ENCODE results near the gene RNF11. TPM values are rescaled to one million over a fixed set of nuclear protein-coding genes. Genes with fewer than 3 reads are reported as not detected.

The RNF11 gene
- total and polyA plus RNA-seq, 5 donors: 78.4 to 131 (median 121) TPM

GRCh38 chr1:51263147-51263877 is 27.2 kb downstream of the RNF11 start:
- no peak overlapping the region for H3K27ac ChIP-seq (ENCODE audit: low read length)
- no peak for DNase-seq
- H3K9me3 ChIP-seq (ENCODE audit: control insufficient read depth, low read length): no peaks in the 10 kb centered on the region
- H3K4me1 ChIP-seq (ENCODE audit: control insufficient read depth, insufficient read depth, low read length): peaks cover 9% of the 10 kb centered on the region
- 88% methylated on average over 4 of the region's 4 CpGs for WGBS
- no peak overlapping the region for H3K4me3 ChIP-seq (ENCODE audit: low read length)
- intact Hi-C loops (cut with DNase I): no loop called here
- no peaks in the 10 kb centered on the region for H3K27me3 ChIP-seq (ENCODE audit: control insufficient read depth, insufficient read depth)
- ATAC-seq: no peak

GRCh38 chr1:51264451-51264850 is 28.4 kb downstream of the RNF11 start:
- ATAC-seq: peak; percentile 57 to 79
- Histone ChIP-seq H3K4me1 (ENCODE audit: control insufficient read depth, insufficient read depth, low read length) (peaks cover 12% of the 10 kb centered on the region), H3K9me3 (ENCODE audit: control insufficient read depth, low read length) (no peaks in the 10 kb centered on the region), H3K27me3 (ENCODE audit: control insufficient read depth, insufficient read depth) (no peaks in the 10 kb centered on the region), H3K27ac (ENCODE audit: low read length) (no peak overlapping the region), H3K4me3 (ENCODE audit: low read length) (no peak overlapping the region)
- 7% methylated on average over 3 of the region's 3 CpGs for WGBS
- no peak for DNase-seq
- intact Hi-C loops (cut with DNase I): no loop called here

GRCh38 chr1:51265618-51266017 is 29.5 kb downstream of the RNF11 start:
- intact Hi-C loops (cut with DNase I): no loop called here
- H3K9me3 ChIP-seq (ENCODE audit: control insufficient read depth, low read length): no peaks in the 10 kb centered on the region
- no peak for DNase-seq
- H3K4me1 ChIP-seq (ENCODE audit: control insufficient read depth, insufficient read depth, low read length): peaks cover 12% of the 10 kb centered on the region
- H3K27me3 ChIP-seq (ENCODE audit: control insufficient read depth, insufficient read depth): no peaks in the 10 kb centered on the region
- H3K4me3 ChIP-seq (ENCODE audit: low read length): no peak overlapping the region
- no peak for ATAC-seq
- 81% methylated on average over 4 of the region's 4 CpGs for WGBS
- no peak overlapping the region for H3K27ac ChIP-seq (ENCODE audit: low read length)

DNA sequence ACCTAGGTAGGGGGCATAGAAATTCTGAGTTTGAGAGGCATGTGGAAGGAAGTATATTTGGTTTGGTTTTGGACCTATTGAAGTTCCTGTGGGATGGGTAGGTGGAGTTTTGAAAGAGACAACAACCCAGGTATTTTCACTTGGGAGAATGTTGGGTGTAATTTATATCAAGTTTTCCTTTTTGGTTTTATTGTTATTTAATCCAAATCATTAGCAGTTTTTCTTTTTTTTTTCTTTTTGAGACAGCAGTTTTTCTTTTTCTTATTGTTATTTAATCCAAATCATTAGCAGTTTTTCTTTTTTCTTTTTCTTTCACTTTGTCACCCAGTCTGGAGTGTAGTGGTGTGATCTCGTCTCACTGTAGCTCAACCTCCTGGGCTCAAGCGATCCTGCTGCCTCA is 30.1 kb downstream of the RNF11 start:
- intact Hi-C loops (cut with DNase I): no loop called here
- peaks cover 12% of the 10 kb centered on the region for H3K4me1 ChIP-seq (ENCODE audit: control insufficient read depth, insufficient read depth, low read length)

GRCh38 chr1:51266791-51267190 is 30.7 kb downstream of the RNF11 start:
- Histone ChIP-seq H3K4me1 (ENCODE audit: control insufficient read depth, insufficient read depth, low read length) (peaks cover 10% of the 10 kb centered on the region), H3K4me3 (ENCODE audit: low read length) (no peak overlapping the region), H3K9me3 (ENCODE audit: control insufficient read depth, low read length) (no peaks in the 10 kb centered on the region), H3K27ac (ENCODE audit: low read length) (no peak overlapping the region), H3K27me3 (ENCODE audit: control insufficient read depth, insufficient read depth) (no peaks in the 10 kb centered on the region)
- 98% methylated on average over 4 of the region's 4 CpGs for WGBS
- DNase-seq (no peak), ATAC-seq (no peak)
- intact Hi-C loops (cut with DNase I): no loop called here

More for the DNA sequence above, 30.1 kb downstream of the RNF11 start:
- no peaks in the 10 kb centered on the region for H3K9me3 ChIP-seq (ENCODE audit: control insufficient read depth, low read length)
- ATAC-seq (no peak), DNase-seq (no peak)
- H3K4me3 ChIP-seq (ENCODE audit: low read length): no peak overlapping the region
- WGBS: 97% methylated on average over 2 of the region's 2 CpGs
- H3K27ac ChIP-seq (ENCODE audit: low read length): no peak overlapping the region
- no peaks in the 10 kb centered on the region for H3K27me3 ChIP-seq (ENCODE audit: control insufficient read depth, insufficient read depth)

- intact Hi-C loops (cut with DNase I): no loop called here
- H3K27me3 ChIP-seq (ENCODE audit: control insufficient read depth, insufficient read depth): no peaks in the 10 kb centered on the region
- DNase-seq: no peak
- no peak overlapping the region for H3K4me3 ChIP-seq (ENCODE audit: low read length)
- 49% methylated on average over 2 of the region's 2 CpGs for WGBS
- H3K4me1 ChIP-seq (ENCODE audit: control insufficient read depth, insufficient read depth, low read length): peaks cover 8% of the 10 kb centered on the region
- H3K9me3 ChIP-seq (ENCODE audit: control insufficient read depth, low read length): no peaks in the 10 kb centered on the region
- peak in 1 of 2 donors; percentile 48 for ATAC-seq
- H3K27ac ChIP-seq (ENCODE audit: low read length): no peak overlapping the region
These were observed 32.6 kb downstream of the RNF11 start for GRCh38 chr1:51268634-51269033.

DNA sequence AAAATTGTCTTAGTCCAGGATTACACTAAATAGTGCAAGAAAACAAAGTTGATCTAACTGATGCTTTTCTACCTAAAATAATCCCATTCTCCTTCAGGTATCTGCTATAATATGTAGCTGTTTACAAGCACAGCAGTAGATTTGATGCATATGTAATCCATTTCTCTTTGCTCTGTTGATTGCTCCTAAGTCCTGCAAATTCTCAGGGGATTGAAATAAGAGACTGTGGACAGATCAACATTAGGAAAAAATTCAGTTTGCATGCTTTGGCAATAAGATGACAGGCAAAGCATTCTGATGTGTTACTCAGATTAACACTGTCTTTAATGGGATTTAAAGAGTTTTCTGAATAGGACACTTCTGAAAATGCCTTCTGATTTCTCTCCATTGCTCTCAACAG is 34.7 kb downstream of the RNF11 start:
- H3K4me3 ChIP-seq (ENCODE audit: low read length): no peak overlapping the region
- DNase-seq: no peak
- intact Hi-C loops (cut with DNase I): no loop called here
- H3K4me1 ChIP-seq (ENCODE audit: control insufficient read depth, insufficient read depth, low read length): peaks cover 3% of the 10 kb centered on the region
- H3K27me3 ChIP-seq (ENCODE audit: control insufficient read depth, insufficient read depth): no peaks in the 10 kb centered on the region
- H3K9me3 ChIP-seq (ENCODE audit: control insufficient read depth, low read length): no peaks in the 10 kb centered on the region
- H3K27ac ChIP-seq (ENCODE audit: low read length): no peak overlapping the region
- no peak for ATAC-seq

DNA sequence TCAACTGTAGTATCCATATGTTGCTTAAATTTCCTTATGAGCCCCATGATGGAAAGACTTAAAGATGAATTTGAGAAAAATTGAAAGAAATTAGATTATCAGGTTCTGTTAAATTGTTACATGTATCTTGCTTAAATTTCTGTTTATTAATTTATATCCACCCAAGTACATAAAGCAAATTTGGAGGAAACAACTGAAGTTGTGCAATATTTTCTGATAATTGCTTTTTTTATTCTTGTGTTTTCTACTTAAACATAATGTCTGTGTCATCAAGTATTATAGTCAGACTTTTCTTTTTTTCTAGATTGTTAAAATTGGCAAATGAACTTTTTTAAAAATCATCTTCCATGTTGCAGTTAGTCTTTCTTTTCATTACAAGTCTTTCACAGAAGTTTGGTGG is 36.8 kb downstream of the RNF11 start:
- no peaks in the 10 kb centered on the region for H3K27me3 ChIP-seq (ENCODE audit: control insufficient read depth, insufficient read depth)
- DNase-seq (no peak), ATAC-seq (no peak)
- no peak overlapping the region for H3K4me3 ChIP-seq (ENCODE audit: low read length)
- H3K9me3 ChIP-seq (ENCODE audit: control insufficient read depth, low read length): no peaks in the 10 kb centered on the region
- H3K27ac ChIP-seq (ENCODE audit: low read length): no peak overlapping the region
- intact Hi-C loops (cut with DNase I): no loop called here
- peaks cover 4% of the 10 kb centered on the region for H3K4me1 ChIP-seq (ENCODE audit: control insufficient read depth, insufficient read depth, low read length)

GRCh38 chr1:51274676-51275075 is 38.6 kb downstream of the RNF11 start:
- Histone ChIP-seq H3K27ac (ENCODE audit: low read length) (no peak overlapping the region), H3K9me3 (ENCODE audit: control insufficient read depth, low read length) (no peaks in the 10 kb centered on the region), H3K4me3 (ENCODE audit: low read length) (no peak overlapping the region), H3K4me1 (ENCODE audit: control insufficient read depth, insufficient read depth, low read length) (peaks cover 1% of the 10 kb centered on the region), H3K27me3 (ENCODE audit: control insufficient read depth, insufficient read depth) (no peaks in the 10 kb centered on the region)
- intact Hi-C loops (cut with DNase I): no loop called here
- 97% methylated on average over 6 of the region's 6 CpGs for WGBS
- no peak for ATAC-seq
- no peak for DNase-seq

GRCh38 chr1:51276286-51276685 is 40.2 kb downstream of the RNF11 start:
- Histone ChIP-seq H3K4me1 (ENCODE audit: control insufficient read depth, insufficient read depth, low read length) (peaks cover 4% of the 10 kb centered on the region), H3K27me3 (ENCODE audit: control insufficient read depth, insufficient read depth) (no peaks in the 10 kb centered on the region), H3K9me3 (ENCODE audit: control insufficient read depth, low read length) (no peaks in the 10 kb centered on the region), H3K27ac (ENCODE audit: low read length) (no peak overlapping the region), H3K4me3 (ENCODE audit: low read length) (no peak overlapping the region)
- WGBS: 92% methylated on average over 7 of the region's 7 CpGs
- ATAC-seq: no peak
- intact Hi-C loops (cut with DNase I): no loop called here
- no peak for DNase-seq

DNA sequence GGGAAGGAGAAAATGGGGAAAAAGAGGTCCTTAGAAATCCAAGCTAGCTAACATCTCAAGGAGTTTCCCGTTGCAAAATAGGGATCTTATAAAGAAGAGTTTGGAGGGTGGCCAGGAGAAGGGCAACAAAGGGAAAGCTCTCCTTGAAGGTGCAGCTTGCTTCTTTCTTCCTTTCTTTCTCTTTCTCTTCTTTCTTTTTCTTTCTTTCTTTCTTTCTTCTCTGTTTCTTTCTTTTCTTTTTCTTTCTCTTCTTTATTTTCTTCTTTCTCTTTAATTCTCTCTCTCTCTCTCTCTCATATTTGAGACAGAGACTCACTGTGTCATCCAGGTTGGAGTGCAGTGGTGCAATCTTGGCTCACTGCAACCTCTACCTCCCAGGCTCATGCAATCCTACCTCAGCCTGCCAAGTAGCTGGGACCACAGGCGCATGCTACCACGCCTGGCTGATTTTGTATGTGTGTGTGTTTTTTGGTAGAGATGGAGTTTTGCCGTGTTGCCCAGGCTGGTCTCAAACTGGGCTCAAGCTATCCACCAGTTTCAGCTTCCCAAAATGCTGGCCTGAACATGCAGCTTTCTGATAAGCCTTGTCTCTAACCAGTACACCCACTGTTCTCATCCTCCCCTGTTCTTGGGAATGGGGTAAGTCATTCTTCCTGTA is 44.4 kb downstream of the RNF11 start:
- ATAC-seq (no peak), DNase-seq (no peak)
- 85% methylated on average over 4 of the region's 4 CpGs for whole genome bisulfite sequencing
- H3K4me3 ChIP-seq (ENCODE audit: low read length): no peak overlapping the region
- no peaks in the 10 kb centered on the region for H3K27me3 ChIP-seq (ENCODE audit: control insufficient read depth, insufficient read depth)
- H3K4me1 ChIP-seq (ENCODE audit: control insufficient read depth, insufficient read depth, low read length): peaks cover 7% of the 10 kb centered on the region
- intact Hi-C loops (cut with DNase I): no loop called here
- no peaks in the 10 kb centered on the region for H3K9me3 ChIP-seq (ENCODE audit: control insufficient read depth, low read length)
- H3K27ac ChIP-seq (ENCODE audit: low read length): no peak overlapping the region

Data from right cardiac atrium (tissue), 5 donors.